Measurements from ENCODE around the gene ITPKB. TPM values are rescaled to one million over a fixed set of nuclear protein-coding genes. Genes with fewer than 3 reads are reported as not detected.

Gene ITPKB
- total and polyA plus RNA-seq, 7 experiments from 2014 or later: 51.7 to 429 (median 177) TPM

DNA sequence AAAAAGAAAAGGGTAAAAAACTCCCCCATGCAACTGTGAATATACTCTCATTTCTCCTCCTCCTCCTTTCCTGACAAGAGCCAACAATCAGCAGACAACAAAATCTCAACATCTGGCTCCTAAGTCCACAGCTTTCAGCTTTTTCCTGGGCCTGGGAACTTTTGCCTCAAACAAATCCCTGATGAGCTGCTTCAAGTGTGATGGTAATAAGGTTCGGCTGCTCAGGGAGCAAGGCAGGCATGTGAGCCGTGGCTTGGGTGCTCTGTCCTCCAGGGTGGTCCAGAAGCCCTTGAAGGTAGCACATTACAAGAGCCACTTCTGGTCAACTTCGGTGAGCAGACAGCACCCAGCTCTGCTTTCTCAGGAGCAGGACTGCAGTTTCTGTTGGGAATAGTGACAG lies 46.3 kb downstream of the ITPKB start:
- CTCF ChIA-PET: interaction anchor here (0.7 to 1.2 kb wide), 5 partner anchors 10 to 58 kb away, joined by 3 to 4 read pairs (median 3); no protein-coding TSS in a partner anchor
- Mint-ChIP-seq H3K27ac (peak overlapping the region; percentile 74 to 100 (median 99)), H3K9me3 (peaks cover 0 to 2% (median 0%) of the 10 kb centered on the region in 11 donors), H3K27me3 (no peaks in the 10 kb centered on the region), H3K4me3 (peak overlapping the region in 9 of 10 donors; percentile 0 to 89 (median 68)), H3K4me1 (peaks cover 73 to 100% (median 97%) of the 10 kb centered on the region in 7 donors), H3K36me3 (peaks cover 13 to 45% (median 18%) of the 10 kb centered on the region in 5 donors)
- peak overlapping the region; percentile 86 for H3K27ac ChIP-seq (ENCODE audit: low read depth, low read length)
- H3K4me1 ChIP-seq (ENCODE audit: control insufficient read depth in 2 of 2, insufficient read depth in 2 of 2, low read length in 2 of 2): peaks cover 40 to 86% of the 10 kb centered on the region in 2 donors
- H3K4me3 ChIP-seq (ENCODE audit: low read length): no peak overlapping the region
- H3K9me3 ChIP-seq (ENCODE audit: control insufficient read depth in 2 of 3, low read length in 3 of 3): no peaks in the 10 kb centered on the region
- POLR2A ChIA-PET: interaction anchor here (0.7 to 3.9 kb wide), 13 partner anchors 11 to 247 kb away, joined by 3 to 24 read pairs (median 6); partner anchors contain the start of genes COQ8A and ITPKB
- DNase-seq (no peak), ATAC-seq (no peak)
- H3K36me3 ChIP-seq (ENCODE audit: control insufficient read depth in 2 of 3, insufficient read depth in 3 of 3, low read length in 3 of 3): peaks cover 5 to 47% (median 7%) of the 10 kb centered on the region in 3 experiments
- intact Hi-C loops (cut with micrococcal nuclease): no loop called here
- H3K27me3 ChIP-seq (ENCODE audit: control insufficient read depth in 2 of 2, insufficient read depth in 2 of 2, low read length in 2 of 2): no peaks in the 10 kb centered on the region

DNA sequence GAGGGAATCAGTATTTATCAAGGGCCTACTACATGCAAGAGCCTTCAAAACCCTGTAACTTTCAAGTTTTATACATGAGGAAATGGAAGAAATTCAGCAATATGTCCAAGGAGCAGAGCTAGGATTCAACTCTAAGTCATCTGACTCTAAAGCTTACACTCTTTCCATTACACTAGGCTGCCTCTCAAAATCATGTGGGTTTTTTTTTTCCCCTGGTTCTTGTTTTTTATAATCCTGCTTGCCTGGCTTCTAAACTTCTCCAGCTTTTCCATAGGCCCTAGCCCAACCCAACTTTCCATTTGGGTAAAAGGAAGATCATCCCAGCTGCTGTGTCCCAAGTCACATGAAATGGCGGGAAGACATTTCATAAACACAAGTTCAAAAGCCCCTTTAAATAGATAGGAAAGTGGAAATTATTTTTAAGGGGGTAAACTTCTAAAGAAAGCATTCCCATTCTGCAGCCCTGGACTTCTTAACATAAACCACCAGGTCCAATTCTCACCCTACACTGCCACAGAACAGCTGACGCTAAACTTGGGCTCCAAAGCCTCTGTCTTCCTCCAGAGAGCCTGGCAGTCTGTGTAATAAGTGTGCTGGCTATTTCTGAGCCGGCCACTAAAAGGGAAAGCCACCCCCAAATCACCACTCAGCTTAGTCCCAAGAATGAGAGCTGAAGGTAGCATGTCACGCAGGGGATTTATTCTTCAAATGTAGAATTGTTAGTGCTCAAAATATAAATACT lies 46.9 kb downstream of the ITPKB start:
- Mint-ChIP-seq H3K36me3 (peaks cover 13 to 40% (median 16%) of the 10 kb centered on the region in 5 donors), H3K4me3 (peak overlapping the region in 9 of 10 donors; percentile 0 to 89 (median 75)), H3K27me3 (no peaks in the 10 kb centered on the region), H3K27ac (peak overlapping the region; percentile 84 to 100 (median 99)), H3K9me3 (peaks cover 0 to 2% (median 0%) of the 10 kb centered on the region in 11 donors), H3K4me1 (peaks cover 74 to 100% (median 97%) of the 10 kb centered on the region in 7 donors)
- DNase-seq: no peak
- ChIA-PET POLR2A (interaction anchor here (0.7 to 3.9 kb wide), 18 partner anchors 10 to 247 kb away, joined by 3 to 24 read pairs (median 5); partner anchors contain the start of genes COQ8A and ITPKB), CTCF (interaction anchor here (0.7 to 1.3 kb wide), 5 partner anchors 9 to 48 kb away, joined by 3 to 6 read pairs (median 3); no protein-coding TSS in a partner anchor)
- Histone ChIP-seq H3K4me3 (ENCODE audit: low read length) (no peak overlapping the region), H3K9me3 (ENCODE audit: control insufficient read depth in 2 of 3, low read length in 3 of 3) (no peaks in the 10 kb centered on the region), H3K27ac (ENCODE audit: low read depth, low read length) (peak overlapping the region; percentile 86), H3K27me3 (ENCODE audit: control insufficient read depth in 2 of 2, insufficient read depth in 2 of 2, low read length in 2 of 2) (no peaks in the 10 kb centered on the region), H3K36me3 (ENCODE audit: control insufficient read depth in 2 of 3, insufficient read depth in 3 of 3, low read length in 3 of 3) (peaks cover 5 to 45% (median 7%) of the 10 kb centered on the region in 3 experiments), H3K4me1 (ENCODE audit: control insufficient read depth in 2 of 2, insufficient read depth in 2 of 2, low read length in 2 of 2) (peaks cover 41 to 86% of the 10 kb centered on the region in 2 donors)
- no peak for ATAC-seq
- intact Hi-C loops (cut with micrococcal nuclease): no loop called here

DNA sequence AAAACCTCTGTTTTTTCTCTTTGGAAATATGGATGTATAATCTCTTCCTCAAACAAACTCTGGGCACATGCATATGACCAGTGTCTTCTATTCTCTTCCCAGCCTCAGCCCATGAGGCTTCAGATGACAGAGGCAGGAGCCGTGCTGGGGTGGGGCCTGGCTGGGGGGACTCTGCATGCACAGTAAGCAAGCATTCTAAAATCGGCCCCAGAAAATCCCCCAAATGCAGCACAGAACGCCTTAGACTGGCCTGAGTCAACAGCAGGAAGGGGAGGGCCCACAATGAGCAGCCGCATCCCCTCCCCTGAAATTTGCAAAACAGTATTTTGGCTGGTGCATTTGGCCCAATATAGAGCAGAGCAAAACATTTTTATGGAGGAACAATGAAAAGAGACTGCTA lies 47.8 kb downstream of the ITPKB start:
- POLR2A ChIA-PET: interaction anchor here (1.2 to 3.4 kb wide), 4 partner anchors 13 to 58 kb away, joined by 3 to 19 read pairs (median 8); no protein-coding TSS in a partner anchor
- CTCF ChIA-PET: interaction anchor here (1.3 kb wide), 1 partner anchor 10 kb away, joined by 6 read pairs; no protein-coding TSS in a partner anchor
- Histone ChIP-seq H3K4me3 (ENCODE audit: low read length) (peak overlapping the region; percentile 16), H3K27ac (ENCODE audit: low read depth, low read length) (peak overlapping the region; percentile 86), H3K36me3 (ENCODE audit: control insufficient read depth in 2 of 3, insufficient read depth in 3 of 3, low read length in 3 of 3) (peaks cover under 1 to 37% (median 7%) of the 10 kb centered on the region in 3 experiments), H3K27me3 (ENCODE audit: control insufficient read depth in 2 of 2, insufficient read depth in 2 of 2, low read length in 2 of 2) (no peaks in the 10 kb centered on the region), H3K9me3 (ENCODE audit: control insufficient read depth in 2 of 3, low read length in 3 of 3) (no peaks in the 10 kb centered on the region), H3K4me1 (ENCODE audit: control insufficient read depth in 2 of 2, insufficient read depth in 2 of 2, low read length in 2 of 2) (peaks cover 50 to 86% of the 10 kb centered on the region in 2 donors)
- Mint-ChIP-seq H3K27ac (peak overlapping the region; percentile 84 to 100 (median 99)), H3K9me3 (peaks cover 0 to 2% (median 0%) of the 10 kb centered on the region in 11 donors), H3K4me1 (peaks cover 76 to 100% (median 97%) of the 10 kb centered on the region in 7 donors), H3K27me3 (no peaks in the 10 kb centered on the region), H3K36me3 (peaks cover 11 to 38% (median 13%) of the 10 kb centered on the region in 5 donors), H3K4me3 (peak overlapping the region; percentile 56 to 89 (median 74))
- DNase-seq (peak in 8 of 9 donors; percentile 37 to 92 (median 66)), ATAC-seq (peak; percentile 74)
- intact Hi-C loops (cut with micrococcal nuclease): loop anchor here (1.0 kb wide), 2 partner anchors 12 to 16 kb away; no protein-coding TSS in a partner anchor

DNA sequence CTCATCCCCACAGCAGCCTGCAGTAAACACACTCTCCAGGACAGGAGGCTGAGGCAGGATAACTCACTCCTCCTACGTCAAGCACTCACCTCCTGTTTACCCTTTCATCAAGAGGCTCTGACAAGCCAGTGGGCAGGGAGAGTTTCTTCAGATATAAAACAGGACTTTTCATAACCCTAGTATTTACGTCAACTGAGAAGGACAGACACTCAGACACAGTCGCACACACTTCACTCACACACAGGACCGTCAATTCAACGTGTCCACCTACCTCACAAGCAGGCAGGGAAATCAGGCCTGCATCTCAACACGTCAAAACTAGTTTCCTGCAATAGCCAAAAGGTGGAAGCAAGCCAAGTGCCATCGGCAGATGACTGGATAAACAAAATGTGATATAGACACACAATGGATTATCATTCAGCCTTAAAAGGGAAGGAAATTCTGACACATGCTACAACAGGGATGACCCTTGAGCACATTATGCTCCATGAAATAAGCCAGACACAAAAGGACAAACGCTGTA lies 48.6 kb downstream of the ITPKB start:
- peaks cover 0 to 33% (median 3%) of the 10 kb centered on the region in 3 experiments for H3K36me3 ChIP-seq (ENCODE audit: control insufficient read depth in 2 of 3, insufficient read depth in 3 of 3, low read length in 3 of 3)
- peaks cover 11 to 39% (median 13%) of the 10 kb centered on the region in 5 donors for H3K36me3 Mint-ChIP-seq
- no peaks in the 10 kb centered on the region for H3K27me3 ChIP-seq (ENCODE audit: control insufficient read depth in 2 of 2, insufficient read depth in 2 of 2, low read length in 2 of 2)
- H3K9me3 Mint-ChIP-seq: peaks cover 0 to 2% (median 0%) of the 10 kb centered on the region in 11 donors
- peak overlapping the region; percentile 86 for H3K27ac ChIP-seq (ENCODE audit: low read depth, low read length)
- peaks cover 78 to 100% (median 97%) of the 10 kb centered on the region in 7 donors for H3K4me1 Mint-ChIP-seq
- H3K9me3 ChIP-seq (ENCODE audit: control insufficient read depth in 2 of 3, low read length in 3 of 3): no peaks in the 10 kb centered on the region
- CTCF ChIA-PET: interaction anchor here (1.2 kb wide), 1 partner anchor 11 kb away, joined by 4 read pairs; no protein-coding TSS in a partner anchor
- intact Hi-C loops (cut with micrococcal nuclease): loop anchor here in 1 of 2 donors (1.0 kb wide), 1 partner anchor 10 kb away; no protein-coding TSS in a partner anchor
- DNase-seq (peak in 7 of 9 donors; percentile 69 to 93 (median 85)), ATAC-seq (peak; percentile 77)
- no peaks in the 10 kb centered on the region for H3K27me3 Mint-ChIP-seq
- H3K4me3 Mint-ChIP-seq: peak overlapping the region; percentile 62 to 89 (median 78)
- POLR2A ChIA-PET: no interaction called here
- peak overlapping the region; percentile 16 for H3K4me3 ChIP-seq (ENCODE audit: low read length)
- peak overlapping the region; percentile 84 to 100 (median 99) for H3K27ac Mint-ChIP-seq
- H3K4me1 ChIP-seq (ENCODE audit: control insufficient read depth in 2 of 2, insufficient read depth in 2 of 2, low read length in 2 of 2): peaks cover 56 to 86% of the 10 kb centered on the region in 2 donors

DNA sequence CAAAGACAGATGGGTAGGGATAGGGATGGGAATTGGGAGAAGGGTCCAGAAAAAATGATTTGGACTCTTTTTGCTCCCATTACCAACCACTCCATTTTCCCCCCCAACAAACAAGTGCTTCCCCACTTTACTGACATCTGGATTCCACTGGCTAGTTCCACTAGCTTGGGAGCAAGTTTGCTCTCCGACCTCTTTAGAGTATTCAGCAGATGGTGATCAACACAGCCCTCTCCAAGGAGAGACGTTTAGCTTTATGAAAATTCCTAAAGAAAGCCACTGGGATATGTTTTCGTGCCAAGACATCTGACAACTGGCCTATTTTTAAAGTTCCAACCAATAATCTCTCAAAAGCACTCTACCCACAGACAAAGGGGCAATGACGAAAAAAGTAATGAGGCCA lies 50.3 kb downstream of the ITPKB start:
- Mint-ChIP-seq H3K36me3 (peaks cover 12 to 45% (median 21%) of the 10 kb centered on the region in 5 donors), H3K27ac (peak overlapping the region in 8 of 9 donors; percentile 91 to 100 (median 99)), H3K27me3 (no peaks in the 10 kb centered on the region), H3K9me3 (peaks cover 0 to 2% (median 0%) of the 10 kb centered on the region in 11 donors), H3K4me3 (peak overlapping the region in 8 of 10 donors; percentile 31 to 89 (median 64)), H3K4me1 (peaks cover 84 to 100% (median 100%) of the 10 kb centered on the region in 7 donors)
- POLR2A ChIA-PET: interaction anchor here (1.1 to 3.8 kb wide), 12 partner anchors 11 to 135 kb away, joined by 3 to 31 read pairs (median 10); partner anchors contain the start of gene ITPKB
- H3K27ac ChIP-seq (ENCODE audit: low read depth, low read length): peak overlapping the region; percentile 86
- DNase-seq: no peak
- intact Hi-C loops (cut with micrococcal nuclease): loop anchor here in 1 of 2 donors (10.0 kb wide), 1 partner anchor 624 kb away; the partner anchor contains the start of gene H3-3A
- CTCF ChIA-PET: interaction anchor here (0.6 to 4.6 kb wide), 10 partner anchors 12 to 138 kb away, joined by 3 to 33 read pairs (median 4); partner anchors contain the start of gene ITPKB
- peaks cover 3 to 37% (median 7%) of the 10 kb centered on the region in 3 experiments for H3K36me3 ChIP-seq (ENCODE audit: control insufficient read depth in 2 of 3, insufficient read depth in 3 of 3, low read length in 3 of 3)
- H3K27me3 ChIP-seq (ENCODE audit: control insufficient read depth in 2 of 2, insufficient read depth in 2 of 2, low read length in 2 of 2): no peaks in the 10 kb centered on the region
- H3K4me3 ChIP-seq (ENCODE audit: low read length): no peak overlapping the region
- H3K4me1 ChIP-seq (ENCODE audit: control insufficient read depth in 2 of 2, insufficient read depth in 2 of 2, low read length in 2 of 2): peaks cover 69 to 98% of the 10 kb centered on the region in 2 donors
- no peak for ATAC-seq
- no peaks in the 10 kb centered on the region for H3K9me3 ChIP-seq (ENCODE audit: control insufficient read depth in 2 of 3, low read length in 3 of 3)

Measured in naive thymus-derived CD4-positive, alpha-beta T cell (primary cell).